ENCODE results near the gene AP5S1. TPM values are rescaled to one million over a fixed set of nuclear protein-coding genes. Genes with fewer than 3 reads are reported as not detected.

AP5S1 gene
- total and polyA plus RNA-seq, 10 of the 15 experiments (the other 5 are each of a cell fraction or from before 2014, with no cell fraction given) = 3.8 to 13.2 (median 7.8) TPM

GRCh38 chr20:3819411-3820047 is 818 bp upstream of the AP5S1 start:
- Histone ChIP-seq H3K27me3 (replicated peaks in 1 of 2; ENCODE audit: control insufficient read depth in 2 of 2, insufficient read depth in 2 of 2, low read length in 1 of 2) (no peaks in the 10 kb centered on the region), H3K4me2 (ENCODE audit: control insufficient read depth, insufficient read depth) (peak overlapping the region; percentile 92), H3K27ac (ENCODE audit: control insufficient read depth, insufficient read depth) (peak overlapping the region; percentile 99), H3K79me2 (ENCODE audit: control insufficient read depth, insufficient read depth, low read length) (peaks cover 7% of the 10 kb centered on the region), H3K4me1 (ENCODE audit: control insufficient read depth, insufficient read depth, low read length) (peaks cover 5% of the 10 kb centered on the region), H3K9me3 (replicated peaks; ENCODE audit: control insufficient read depth, insufficient read depth, low read length) (no peaks in the 10 kb centered on the region), H3K36me3 (ENCODE audit: control insufficient read depth in 2 of 2, insufficient read depth in 2 of 2, low read length in 1 of 2) (peaks cover 5 to 9% of the 10 kb centered on the region in 2 experiments), H3K9ac (ENCODE audit: control insufficient read depth, insufficient read depth, low read length) (peak overlapping the region; percentile 95), H4K20me1 (ENCODE audit: control insufficient read depth, insufficient read depth) (no peaks in the 10 kb centered on the region), H3K4me3 (peak overlapping the region; percentile 73; the same call in 1 of the 2 replicates), H2AFZ (ENCODE audit: control insufficient read depth, low read depth, low read length) (peak overlapping the region; percentile 99)
- ChIA-PET SMC1A (ENCODE audit: uncharacterized antibody, unreplicated experiment) (interaction anchor here (1.0 to 4.5 kb wide), 5 partner anchors 19 to 51 kb away, joined by 3 to 43 read pairs (median 6); partner anchors contain the start of genes CENPB and SPEF1), POLR2A (interaction anchor here (0.5 to 2.6 kb wide), 12 partner anchors 19 to 264 kb away, joined by 3 to 17 read pairs (median 4); partner anchors contain the start of genes ADISSP, CDC25B, CENPB and RNF24), CTCF (interaction anchor here (0.7 to 5.5 kb wide), 11 partner anchors 9 to 190 kb away, joined by 3 to 85 read pairs (median 5); partner anchors contain the start of genes ADISSP, CDC25B and CENPB), RAD21 (ENCODE audit: unreplicated experiment) (interaction anchor here (1.2 to 2.4 kb wide), 5 partner anchors 20 to 51 kb away, joined by 5 to 26 read pairs (median 6); partner anchors contain the start of genes ADISSP, CDC25B, CENPB and SPEF1)
- TSS peak; percentile 89 for BruUV-seq (replicated peaks)
- TF ChIP-seq MYB (IDR thresholded peaks at IDR 0.05; ENCODE audit: borderline replicate concordance, low read depth, low read length) = no peak
- 0 out of 2 replicates have a peak, but pooled peaks have one; percentile 14 for TF ChIP-seq NBN (IDR thresholded peaks at IDR 0.05)
- TF ChIP-seq MLLT1 (IDR thresholded peaks at IDR 0.05) = 0 out of 2 replicates have a peak, but pooled peaks have one; percentile 33
- TF ChIP-seq ZBTB40 (IDR thresholded peaks at IDR 0.05; ENCODE audit: borderline replicate concordance) = 0 out of 2 replicates have a peak, but pooled peaks have one; percentile 27
- WGBS (ENCODE audit: insufficient coverage, insufficient replicate concordance, low lambda C conversion rate, missing lambda C conversion rate) = 52% methylated on average over 20 of the region's 20 CpGs
- DNase-seq (ENCODE audit: low read depth, low spot score) (no peak), FAIRE-seq (no peak), ATAC-seq (no peak)
- in situ Hi-C loops (cut with MboI) (no loop called here), intact Hi-C loops (cut with micrococcal nuclease; ENCODE audit: unreplicated experiment) (loop anchor here (1.0 to 2.0 kb wide), 5 partner anchors 21 to 71 kb away; partner anchors contain the start of gene MAVS)
